Suppressor macrophage (primary cell): ENCODE data around the gene ARHGEF5.
A peak's percentile ranks its signal among the peaks of the same experiment; 100 is the strongest.
"Not testable (repeated sequence)": the region's sequence is repeated elsewhere in the genome, so short reads cannot be mapped to it uniquely, and the experiment has no call there.

ENCODE experiments used
- DNase-seq, 4 experiments: peaks; one replicate each; pipeline ENCODE4 v3.0.0-alpha.2; 2020 to 2022
- total RNA-seq, 17 experiments: gene quantifications; one replicate each; lab custom pipeline; 2026; ENCODE audit warnings: mixed read lengths in 6 of 17, inconsistent platforms in 3 of 17; lab: John Stamatoyannopoulos, UW

ARHGEF5 gene
- total RNA-seq, result 0.05 to 2.4 (median 0.42) reads per million in 17 experiments

DNA sequence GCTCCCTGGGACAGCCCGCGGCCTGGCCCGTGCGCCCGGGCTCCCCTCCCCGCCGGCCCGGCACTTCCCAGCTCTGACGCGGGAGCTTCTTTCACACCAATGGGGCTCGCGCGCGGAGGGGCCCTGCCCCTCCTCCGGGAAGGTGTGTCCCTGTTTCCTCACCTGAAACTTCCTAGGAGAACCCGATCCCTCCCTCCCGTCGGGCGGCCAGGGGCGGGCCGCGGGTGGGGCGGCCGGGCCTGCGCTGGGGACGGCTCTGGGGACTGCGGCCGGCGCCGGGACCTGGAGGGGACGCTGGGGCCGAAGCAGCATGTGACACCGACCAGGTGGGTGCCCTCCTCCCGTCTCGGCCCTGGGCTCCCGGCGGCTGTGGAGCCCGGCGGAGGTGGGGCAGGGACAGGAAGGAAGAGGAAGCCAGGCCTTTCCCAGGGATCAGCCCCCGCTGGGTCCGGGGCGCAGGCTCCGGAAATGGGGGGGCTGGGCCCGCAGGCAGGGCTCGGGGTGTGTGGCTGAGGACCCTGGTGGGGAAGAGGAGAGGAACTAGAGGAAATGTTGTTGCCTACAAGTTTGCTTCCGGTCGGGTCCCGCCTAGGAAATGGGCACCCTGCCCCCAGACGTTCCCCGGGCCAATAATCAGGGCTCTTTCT, at the start of gene ARHGEF5:
ARHGEF5 (plus strand) TSS at position 227 of the 647 bp plus-strand sequence. CDS start 7,268 bp downstream, outside the sequence.
- not testable (repeated sequence) for DNase-seq

DNA sequence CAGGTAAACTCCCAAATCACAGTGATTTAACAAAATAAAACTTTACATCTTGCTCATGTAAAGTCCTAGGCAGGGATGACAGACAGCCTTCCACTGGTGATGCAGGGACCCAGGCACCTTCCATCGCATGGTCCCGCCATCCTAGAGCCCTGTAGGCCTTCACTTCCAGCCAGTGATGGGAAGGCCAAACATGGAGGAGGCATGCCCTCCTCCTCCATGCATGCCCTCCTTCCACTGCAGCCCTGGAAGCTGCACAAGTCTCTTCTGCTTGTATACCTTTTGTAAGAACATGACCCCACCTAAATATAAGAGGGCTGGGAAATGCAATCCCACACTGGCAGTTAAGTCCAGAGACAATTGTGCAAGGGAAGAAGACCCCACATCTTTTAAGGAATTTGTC, 45.5 kb upstream of the ARHGEF5 start:
- DNase-seq, result not testable (repeated sequence)

DNA sequence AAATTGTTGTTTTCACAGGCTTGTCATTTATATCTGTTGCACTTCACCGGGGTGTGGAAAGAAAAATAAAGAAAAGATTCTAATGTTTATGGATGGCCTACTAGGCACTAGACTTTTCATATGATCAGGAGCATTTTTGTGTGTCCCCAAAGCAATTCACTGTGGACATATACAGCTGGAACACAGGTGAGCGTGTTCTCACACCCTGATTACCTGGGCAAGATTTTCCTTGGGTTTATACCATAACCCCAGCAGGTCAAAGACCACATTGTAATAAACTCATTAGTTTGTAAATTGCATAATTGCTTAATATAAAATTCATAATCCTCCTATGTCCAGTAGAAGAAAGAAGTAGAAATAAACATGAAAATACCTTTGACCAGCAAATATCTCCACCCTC, 44.0 kb upstream of the ARHGEF5 start:
- DNase-seq, result not testable (repeated sequence)

DNA sequence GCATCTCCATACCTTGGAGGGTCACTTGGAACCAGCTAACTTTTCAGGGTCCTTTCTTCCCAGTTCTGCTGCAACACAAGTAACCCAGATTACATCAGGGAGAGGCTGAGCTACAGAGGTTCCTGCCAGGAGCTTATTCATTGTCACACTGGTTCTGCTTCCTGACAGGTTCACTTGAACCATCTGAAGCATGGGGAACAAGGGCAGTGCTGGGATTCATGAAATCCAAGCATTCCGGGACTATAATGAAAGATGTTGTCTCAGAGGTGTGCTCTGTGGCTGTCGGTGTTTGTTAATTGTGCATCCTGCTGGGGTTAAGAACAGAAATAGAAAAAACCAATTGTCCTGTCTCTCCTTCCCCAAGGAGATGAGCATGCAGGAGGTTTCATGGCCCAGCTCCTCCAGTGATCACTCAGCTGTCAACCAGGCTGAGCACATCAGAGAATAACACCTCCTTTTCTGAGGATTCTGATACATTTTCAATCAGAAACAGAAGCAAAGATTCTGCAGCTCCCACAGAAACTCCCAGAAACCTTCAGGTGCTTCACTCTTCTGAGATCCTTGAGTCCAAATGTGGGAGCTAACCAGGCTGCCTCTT, 43.2 kb upstream of the ARHGEF5 start, which contains the start of gene OR2A1:
OR2A1 (plus strand) TSS at position 548 of the 598 bp plus-strand sequence. CDS start 5,706 bp downstream, outside the sequence.
- DNase-seq, result not testable (repeated sequence)

DNA sequence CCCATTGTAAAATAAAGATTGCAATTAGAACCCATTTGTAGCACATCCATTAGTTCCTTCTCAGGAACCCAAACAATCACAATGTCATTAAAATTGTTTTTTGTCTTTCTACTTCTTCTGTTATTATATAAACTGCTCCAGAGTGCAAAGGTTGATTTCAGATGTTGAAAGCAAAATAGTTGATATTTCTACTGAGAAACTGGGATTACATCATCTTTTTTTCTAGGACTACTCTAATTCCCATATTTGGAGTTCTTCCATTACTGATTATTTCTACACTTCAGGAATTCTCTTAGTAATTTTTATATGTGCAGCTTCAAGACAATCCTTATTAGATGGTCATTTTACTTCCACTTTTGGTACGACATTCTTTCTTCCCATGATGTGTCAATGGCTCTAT, 37.7 kb upstream of the ARHGEF5 start:
- not testable (repeated sequence) for DNase-seq

DNA sequence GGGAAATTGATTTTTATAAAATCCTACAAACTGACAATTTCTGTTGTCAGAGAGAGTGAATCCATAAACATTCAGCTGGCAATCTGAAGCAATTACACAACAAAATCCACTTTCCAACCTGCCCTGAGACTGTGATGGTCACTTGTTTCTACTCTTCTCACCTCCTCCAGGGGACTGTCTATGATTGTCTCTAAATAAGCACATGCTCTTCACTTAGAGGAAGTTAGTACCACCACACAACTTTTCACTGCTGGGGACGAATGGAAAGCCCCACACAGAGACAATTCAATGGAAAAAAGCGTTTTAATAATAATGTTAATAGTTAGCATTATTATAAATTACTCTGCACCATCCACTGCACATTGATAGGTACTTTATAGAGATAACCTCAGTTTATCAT, 35.7 kb upstream of the ARHGEF5 start:
- DNase-seq, result not testable (repeated sequence)

DNA sequence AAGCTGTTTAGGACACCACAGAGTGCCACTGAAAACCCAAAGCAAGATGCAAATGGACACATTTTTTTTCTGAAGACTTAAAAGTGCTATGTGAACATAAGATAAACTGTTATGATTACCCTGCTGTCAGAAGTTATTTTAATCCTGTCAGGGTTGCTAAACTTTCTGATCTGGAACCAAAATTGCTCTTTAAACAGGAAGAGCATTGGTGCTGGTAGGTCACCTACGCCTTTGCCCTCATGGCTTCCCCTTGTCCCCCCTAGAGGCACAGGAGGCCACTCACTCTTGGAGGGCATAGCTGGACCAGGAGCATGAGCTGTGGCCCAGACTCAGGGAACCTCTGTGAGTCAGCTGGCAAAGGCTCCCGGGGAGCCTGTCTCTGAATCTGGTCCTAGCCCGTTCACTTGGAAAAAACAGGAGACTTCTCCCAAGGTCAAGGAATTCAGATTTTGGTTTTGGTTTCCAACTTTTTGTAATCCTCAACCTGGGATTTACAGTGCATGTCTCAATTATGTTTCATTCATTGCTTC, 33.5 kb upstream of the ARHGEF5 start:
- DNase-seq, result not testable (repeated sequence)

DNA sequence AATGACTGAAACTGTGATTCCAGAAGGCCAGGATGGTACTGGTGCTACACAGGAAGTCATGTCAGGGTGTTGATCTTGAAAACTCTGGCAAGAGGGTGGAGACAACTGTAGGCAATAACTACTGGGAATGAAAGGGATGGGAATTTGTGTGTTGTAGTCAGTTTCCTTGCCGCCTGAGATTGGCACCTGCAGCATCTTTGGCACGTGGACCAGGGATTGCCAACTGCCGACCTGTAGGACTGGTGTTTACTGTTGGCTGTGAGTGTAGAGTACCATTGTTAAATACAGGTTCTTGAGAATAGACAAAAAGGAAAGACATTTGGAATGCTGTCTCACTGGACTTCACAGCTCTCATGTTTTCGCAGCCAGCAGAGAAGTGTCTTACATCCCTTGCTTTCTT, 31.8 kb upstream of the ARHGEF5 start:
- not testable (repeated sequence) for DNase-seq

DNA sequence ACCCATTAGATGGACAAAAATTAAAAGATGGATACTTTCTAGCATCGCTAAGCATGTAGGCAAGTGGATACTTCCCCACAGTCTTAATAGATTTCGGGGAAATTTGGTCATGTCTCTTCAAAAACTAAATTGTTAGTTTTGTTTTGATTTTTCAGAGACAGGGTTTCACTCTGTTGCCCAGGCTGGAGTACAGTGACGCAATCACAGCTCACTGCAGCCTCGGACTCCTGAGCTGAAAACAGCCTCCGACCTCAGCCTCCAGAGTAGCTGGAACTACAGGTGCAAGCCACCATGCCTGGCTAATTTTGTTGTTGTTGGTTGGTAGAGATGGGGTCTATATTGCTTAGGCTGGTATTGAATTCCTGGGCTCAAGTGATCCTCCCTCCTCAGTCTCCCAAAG, 29.3 kb upstream of the ARHGEF5 start:
- not testable (repeated sequence) for DNase-seq

DNA sequence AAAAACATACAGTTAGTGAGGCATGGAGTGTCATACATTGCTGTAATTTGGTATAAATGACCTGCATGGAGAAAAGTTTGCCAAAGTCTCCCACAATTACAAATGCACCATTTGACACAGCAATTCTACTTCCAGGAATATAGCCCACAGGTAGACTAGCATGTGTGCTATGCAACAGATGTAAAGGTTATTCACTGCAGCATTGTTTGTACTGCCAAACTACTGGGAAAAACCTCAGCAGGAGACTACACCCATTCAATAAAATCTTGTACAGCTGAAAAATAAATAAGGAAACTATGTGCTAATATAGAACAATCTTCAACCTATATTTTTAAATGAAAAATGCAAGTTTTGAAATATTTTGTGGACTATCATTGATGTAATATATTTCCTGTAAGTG, 25.2 kb upstream of the ARHGEF5 start:
- DNase-seq, result not testable (repeated sequence)

DNA sequence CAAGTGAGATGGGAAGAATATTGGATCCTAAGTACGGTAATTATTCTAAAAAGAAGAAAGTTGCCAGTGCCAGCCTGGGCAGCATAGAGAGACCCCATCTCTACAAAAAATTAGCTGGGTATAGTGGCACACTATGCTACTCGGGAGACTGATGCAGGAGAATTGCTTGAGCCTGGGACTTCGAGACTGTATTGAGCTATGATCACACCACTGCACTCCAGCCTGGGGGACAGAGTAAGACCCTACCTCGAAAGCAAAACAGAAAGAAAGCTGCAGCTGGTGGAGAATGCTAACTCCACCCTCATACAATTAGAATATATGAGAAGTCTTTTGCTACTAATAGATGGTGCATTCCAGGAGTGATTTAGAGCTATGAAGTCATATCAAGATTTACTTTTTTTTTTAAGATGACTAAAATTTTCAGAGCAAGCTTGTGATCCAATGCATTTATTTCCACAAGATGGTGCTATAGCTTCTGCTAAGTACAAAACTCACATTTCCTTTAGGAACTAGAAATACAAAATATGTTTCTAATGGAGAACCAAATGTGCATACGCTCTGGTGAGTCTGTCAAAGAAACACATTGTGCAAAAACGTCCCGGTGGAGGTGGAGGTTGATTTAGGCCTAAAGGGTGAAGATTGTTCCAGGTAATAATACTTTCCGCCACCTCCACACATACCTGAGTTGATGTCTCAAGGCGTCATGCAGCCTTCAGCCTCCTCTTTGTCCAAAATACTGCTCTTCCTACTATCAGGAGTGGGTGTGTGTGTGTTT, 23.8 kb upstream of the ARHGEF5 start:
- not testable (repeated sequence) for DNase-seq

DNA sequence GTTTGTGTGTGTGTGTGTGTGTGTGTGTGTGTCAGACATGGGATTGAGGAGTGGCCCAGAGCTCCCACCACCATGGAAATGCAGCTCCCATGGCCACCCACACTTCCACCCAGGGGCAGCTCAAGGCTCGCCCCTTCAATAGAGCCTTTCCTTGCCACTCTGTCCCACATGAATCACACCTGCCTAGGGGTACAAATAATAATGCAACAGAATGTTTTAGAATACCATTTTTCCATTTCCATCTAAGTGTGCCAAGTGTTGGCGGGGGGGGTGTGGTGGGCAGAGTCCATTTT, 23.3 kb upstream of the ARHGEF5 start:
- peak in 1 of 4 experiments; percentile 0 for DNase-seq

DNA sequence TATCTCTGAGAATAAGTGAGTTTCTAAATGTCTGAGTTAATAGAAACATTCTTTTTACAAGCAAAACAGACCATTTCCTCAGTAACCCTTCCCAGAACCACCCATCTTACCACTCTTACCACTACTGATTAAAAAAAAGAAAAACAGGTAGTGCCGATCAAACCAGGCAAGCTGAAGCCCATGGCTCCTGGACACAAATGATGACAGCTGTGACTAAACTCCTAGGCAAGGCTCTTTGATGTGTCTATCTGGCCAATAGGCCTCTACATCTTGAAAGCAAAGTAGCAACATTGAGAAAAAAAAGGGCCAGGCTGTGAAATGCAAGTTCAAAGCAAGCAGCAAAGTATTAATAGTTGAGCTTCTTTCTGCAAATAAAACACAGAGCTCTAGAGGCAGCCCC, 6.6 kb upstream of the ARHGEF5 start:
- DNase-seq, result not testable (repeated sequence)

DNA sequence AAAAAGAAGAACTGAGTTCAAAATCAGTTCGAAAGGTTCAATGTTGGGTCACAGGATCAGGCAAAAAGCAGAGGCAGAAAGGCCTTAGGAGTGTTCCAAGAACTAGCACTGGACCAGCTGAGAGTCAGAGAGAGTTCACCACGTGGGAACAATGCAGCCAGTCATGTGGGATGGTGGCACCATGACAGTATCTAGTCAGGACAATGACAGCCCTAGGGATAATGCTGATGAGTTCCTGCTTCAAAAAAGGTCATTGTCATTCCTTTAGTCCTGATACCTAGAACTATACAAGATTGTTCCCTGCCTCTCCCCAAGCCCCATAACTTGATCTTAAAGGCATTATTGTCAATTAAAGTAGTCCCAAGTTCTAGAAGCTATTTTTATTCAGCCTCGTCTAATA, 3.5 kb upstream of the ARHGEF5 start:
- DNase-seq, result peak in 1 of 4 experiments; percentile 5

DNA sequence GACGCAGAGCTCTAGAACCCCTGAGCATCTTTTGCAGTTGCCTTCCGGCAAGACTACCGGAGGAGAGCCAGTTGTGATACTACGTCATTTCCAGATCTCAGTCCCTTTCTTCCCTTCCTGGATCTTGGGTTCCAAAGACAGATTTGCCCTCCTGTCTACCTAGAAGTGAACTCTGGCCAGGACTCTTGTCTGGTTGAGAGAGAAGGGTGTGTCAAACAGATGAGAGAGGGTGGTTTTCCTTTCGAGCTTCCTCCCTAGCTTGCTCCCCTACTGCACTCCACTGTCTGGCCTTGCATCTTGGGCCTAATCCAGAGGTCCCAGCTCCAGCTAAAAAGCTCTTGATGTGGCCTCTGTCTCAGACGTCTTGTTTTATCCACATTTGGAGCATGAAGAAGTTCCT, 983 bp downstream of the ARHGEF5 start:
- not testable (repeated sequence) for DNase-seq

DNA sequence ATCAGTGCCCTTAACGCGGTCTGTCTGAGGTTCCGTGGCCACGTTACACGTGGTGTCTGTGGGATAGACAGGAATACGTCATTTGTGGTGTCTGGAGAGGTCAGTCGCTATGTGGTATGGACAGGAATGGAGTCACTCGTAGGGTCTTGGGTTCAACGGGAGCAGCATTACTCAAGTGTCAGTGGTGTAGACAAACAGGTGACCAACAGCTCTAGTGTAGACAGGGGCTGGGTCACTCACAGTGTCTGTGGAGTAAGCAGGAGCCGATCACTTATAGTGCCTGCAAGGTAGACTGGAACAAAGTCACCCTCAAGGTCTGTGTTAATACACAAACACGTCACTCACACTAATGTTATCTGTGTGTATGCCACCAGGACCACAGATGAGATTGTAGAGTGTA, 1.7 kb downstream of the ARHGEF5 start:
- DNase-seq, result not testable (repeated sequence)

DNA sequence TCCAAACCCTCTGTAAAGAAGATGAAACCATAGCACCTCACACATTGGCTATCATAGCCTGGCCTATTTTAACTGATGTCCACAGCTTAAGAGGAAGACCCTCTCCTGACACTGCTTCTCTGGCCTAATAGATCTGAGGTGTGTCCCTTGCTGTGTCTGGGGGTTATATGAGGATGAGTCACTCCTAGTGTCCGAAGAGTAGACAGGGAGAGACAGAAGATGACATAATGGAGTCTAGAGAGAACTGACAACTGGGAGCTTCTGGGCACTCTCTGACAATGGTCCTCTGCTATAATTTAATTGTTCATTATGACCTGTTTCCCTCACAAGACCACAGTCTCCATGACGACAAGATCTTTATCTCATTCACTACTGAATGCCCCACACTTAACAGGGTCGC, 6.9 kb downstream of the ARHGEF5 start:
- not testable (repeated sequence) for DNase-seq

DNA sequence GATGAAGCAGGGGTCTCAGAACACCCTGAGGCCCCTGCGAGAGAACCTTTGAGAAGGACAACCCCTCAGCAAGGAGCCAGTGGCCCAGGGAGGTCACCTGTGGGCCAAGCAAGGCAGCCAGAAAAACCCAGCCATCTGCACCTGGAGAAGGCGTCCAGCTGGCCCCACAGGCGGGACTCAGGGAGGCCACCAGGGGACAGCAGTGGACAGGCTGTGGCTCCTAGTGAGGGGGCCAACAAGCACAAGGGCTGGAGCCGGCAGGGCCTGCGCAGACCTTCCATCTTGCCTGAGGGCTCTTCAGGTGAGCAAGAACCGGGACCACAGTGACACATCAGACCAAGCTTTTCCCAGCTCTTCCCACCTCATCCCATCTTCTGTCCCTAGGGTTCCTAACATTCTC, 10.3 kb downstream of the ARHGEF5 start:
- DNase-seq, result not testable (repeated sequence)

DNA sequence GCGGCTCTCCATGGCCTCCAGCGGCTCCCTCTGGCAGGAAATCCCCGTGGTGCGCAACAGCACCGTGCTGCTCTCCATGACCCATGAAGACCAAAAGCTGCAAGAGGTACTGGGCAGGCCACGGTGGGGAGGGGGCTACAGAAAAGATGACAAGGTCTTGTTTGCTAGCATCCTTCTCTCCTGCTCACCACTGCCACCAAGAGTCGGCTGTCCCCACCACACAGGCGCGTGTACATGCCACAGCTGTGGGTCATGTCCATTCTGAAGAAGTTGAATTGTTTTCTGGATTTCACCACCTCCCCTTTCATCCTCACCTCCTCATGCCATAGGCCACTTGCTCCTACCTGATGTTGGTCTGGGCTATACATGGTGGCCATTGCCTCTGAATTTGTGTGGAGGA, 12.0 kb downstream of the ARHGEF5 start:
- DNase-seq, result not testable (repeated sequence)

DNA sequence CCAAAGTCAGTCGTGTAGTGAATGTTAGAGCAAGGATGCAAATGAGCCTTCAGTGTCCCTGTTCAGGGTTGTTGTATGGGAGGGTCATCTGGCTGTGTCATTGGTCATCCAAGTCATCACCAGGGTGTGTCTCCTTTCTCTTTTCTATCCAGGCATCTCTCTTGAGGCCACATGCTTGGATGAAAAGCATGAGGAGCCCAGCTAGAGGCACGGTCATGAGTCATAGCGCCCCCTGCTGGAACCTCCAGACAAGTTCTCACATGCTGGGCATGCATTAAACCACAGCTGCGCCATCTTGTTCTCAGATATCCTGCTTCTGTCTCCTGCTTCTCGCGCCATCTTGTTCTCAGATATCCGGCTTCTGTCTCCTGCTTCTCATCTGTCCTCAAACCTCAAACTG, 14.0 kb downstream of the ARHGEF5 start:
- DNase-seq, result not testable (repeated sequence)

DNA sequence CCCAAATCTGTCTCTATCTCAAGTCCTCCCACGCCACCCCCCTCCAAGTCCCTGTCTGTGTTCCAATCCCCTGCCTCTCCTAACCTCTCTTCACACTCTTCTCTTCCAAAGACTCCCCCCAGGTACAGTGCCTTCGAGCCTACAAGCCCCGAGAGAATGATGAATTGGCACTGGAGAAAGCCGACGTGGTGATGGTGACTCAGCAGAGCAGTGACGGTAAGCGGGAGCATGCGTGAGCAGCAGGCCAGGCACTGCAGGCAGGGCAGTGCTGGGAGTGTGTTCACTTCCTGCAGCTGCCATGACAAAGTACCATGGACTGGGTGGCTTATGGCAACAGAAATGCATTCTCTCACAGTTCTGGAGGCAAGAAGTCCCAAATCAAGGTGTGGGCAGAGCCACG, 23.4 kb downstream of the ARHGEF5 start:
- no peak for DNase-seq

DNA sequence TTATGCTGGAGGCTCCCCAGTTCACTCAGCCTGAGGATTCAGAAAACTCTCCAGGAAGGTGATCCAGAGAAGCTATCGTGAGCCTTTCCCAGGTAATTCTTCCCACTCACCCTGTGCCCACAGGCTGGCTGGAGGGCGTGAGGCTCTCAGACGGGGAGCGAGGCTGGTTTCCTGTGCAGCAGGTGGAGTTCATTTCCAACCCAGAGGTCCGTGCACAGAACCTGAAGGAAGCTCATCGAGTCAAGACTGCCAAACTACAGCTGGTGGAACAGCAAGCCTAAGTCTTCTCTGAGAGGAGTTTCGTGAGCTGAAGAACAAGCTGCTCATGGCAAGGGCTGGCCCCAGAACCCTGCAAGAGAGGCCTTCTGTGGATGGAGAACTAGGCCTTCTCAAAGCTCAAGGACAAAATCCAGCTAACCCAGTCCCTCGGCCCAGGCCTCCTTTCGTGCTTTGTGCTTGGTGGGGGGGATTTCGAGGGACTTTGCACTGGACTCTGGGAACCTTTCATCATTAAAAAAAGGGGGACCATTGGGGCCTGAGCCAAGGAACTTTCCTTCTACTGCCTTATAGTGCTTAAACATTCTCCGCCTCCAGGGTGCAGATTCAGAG, 24.7 kb downstream of the ARHGEF5 start:
- DNase-seq, result no peak

DNA sequence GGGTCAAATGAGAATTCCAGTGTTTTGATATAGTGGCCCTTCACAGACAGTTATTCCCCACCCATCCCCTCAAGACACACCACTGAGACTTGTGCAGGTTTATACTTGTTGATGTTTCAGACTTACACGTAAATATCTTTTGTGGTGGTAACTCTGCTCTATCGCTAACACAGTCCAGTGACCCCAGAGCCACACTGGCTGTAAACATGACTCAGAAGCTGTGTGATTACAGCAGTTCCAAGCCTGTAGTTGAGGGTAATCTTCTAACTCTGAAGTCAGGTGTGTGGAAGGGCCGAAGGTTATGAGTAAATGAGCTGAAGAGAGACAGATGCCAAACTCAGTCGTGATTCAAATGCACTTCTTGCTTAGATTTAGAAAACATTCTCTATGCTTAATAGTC, 28.9 kb downstream of the ARHGEF5 start:
- DNase-seq, result no peak
